ENCODE results near the gene FAR2. TPM values are rescaled to one million over a fixed set of nuclear protein-coding genes. Genes with fewer than 3 reads are reported as not detected.

The FAR2 gene
- total RNA-seq, 2 donors from 2014 or later, result 42.5 to 96.7 TPM

DNA sequence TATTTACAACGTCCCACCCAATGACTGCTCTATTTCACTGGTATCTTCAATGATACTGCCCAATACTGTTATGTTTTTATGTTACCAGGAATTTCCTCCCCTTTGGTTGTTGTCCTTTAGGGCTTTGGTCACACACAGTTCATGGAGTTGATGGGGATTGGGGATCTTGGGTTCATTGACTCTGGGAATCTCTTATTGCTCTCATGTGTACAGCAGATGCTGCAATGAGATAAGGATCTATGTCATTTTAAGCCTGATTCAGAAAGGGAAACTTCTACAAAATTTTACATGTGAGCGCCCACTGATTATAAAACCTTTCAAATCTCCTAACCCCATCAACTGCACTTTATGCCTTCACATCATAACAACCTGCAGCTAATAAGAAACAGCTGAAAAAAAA lies 67.2 kb downstream of the FAR2 start:
- no peak for DNase-seq
- Mint-ChIP-seq H3K9me3 (peaks cover 7% of the 10 kb centered on the region), H3K4me3 (no peak overlapping the region), H3K36me3 (ENCODE audit: low read depth) (peaks cover 15% of the 10 kb centered on the region), H3K4me1 (no peaks in the 10 kb centered on the region), H3K27ac (no peak overlapping the region), H3K27me3 (ENCODE audit: insufficient read depth) (peaks cover 1% of the 10 kb centered on the region)
- no peaks in the 10 kb centered on the region for H3K36me3 ChIP-seq (ENCODE audit: control insufficient read depth, insufficient read depth, low read length)
- TF ChIP-seq, protein P1, sequence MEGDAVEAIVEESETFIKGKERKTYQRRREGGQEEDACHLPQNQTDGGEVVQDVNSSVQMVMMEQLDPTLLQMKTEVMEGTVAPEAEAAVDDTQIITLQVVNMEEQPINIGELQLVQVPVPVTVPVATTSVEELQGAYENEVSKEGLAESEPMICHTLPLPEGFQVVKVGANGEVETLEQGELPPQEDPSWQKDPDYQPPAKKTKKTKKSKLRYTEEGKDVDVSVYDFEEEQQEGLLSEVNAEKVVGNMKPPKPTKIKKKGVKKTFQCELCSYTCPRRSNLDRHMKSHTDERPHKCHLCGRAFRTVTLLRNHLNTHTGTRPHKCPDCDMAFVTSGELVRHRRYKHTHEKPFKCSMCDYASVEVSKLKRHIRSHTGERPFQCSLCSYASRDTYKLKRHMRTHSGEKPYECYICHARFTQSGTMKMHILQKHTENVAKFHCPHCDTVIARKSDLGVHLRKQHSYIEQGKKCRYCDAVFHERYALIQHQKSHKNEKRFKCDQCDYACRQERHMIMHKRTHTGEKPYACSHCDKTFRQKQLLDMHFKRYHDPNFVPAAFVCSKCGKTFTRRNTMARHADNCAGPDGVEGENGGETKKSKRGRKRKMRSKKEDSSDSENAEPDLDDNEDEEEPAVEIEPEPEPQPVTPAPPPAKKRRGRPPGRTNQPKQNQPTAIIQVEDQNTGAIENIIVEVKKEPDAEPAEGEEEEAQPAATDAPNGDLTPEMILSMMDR (conservative IDR thresholded peaks at IDR 0.05), result no peak
- no peaks in the 10 kb centered on the region for H3K9me3 ChIP-seq (ENCODE audit: control insufficient read depth, low read length)
- no peak overlapping the region for H3K4me3 ChIP-seq (ENCODE audit: low read length)
- no peak overlapping the region for H3K27ac ChIP-seq (ENCODE audit: low read depth, low read length)
- no peak overlapping the region for H3K9ac ChIP-seq (ENCODE audit: extremely low read depth, low read length, poor library complexity, severe bottlenecking)
- 88 to 97% methylated on average over 1 to 2 of the region's 2 CpGs for WGBS, 2 experiments (ENCODE audit: insufficient coverage in 1 of 2, insufficient read length in 1 of 2)
- H3K4me1 ChIP-seq (ENCODE audit: control insufficient read depth, insufficient read depth, low read length), result no peaks in the 10 kb centered on the region
- H3K27me3 ChIP-seq (ENCODE audit: control insufficient read depth, insufficient read depth, low read length, poor library complexity, severe bottlenecking), result no peaks in the 10 kb centered on the region

DNA sequence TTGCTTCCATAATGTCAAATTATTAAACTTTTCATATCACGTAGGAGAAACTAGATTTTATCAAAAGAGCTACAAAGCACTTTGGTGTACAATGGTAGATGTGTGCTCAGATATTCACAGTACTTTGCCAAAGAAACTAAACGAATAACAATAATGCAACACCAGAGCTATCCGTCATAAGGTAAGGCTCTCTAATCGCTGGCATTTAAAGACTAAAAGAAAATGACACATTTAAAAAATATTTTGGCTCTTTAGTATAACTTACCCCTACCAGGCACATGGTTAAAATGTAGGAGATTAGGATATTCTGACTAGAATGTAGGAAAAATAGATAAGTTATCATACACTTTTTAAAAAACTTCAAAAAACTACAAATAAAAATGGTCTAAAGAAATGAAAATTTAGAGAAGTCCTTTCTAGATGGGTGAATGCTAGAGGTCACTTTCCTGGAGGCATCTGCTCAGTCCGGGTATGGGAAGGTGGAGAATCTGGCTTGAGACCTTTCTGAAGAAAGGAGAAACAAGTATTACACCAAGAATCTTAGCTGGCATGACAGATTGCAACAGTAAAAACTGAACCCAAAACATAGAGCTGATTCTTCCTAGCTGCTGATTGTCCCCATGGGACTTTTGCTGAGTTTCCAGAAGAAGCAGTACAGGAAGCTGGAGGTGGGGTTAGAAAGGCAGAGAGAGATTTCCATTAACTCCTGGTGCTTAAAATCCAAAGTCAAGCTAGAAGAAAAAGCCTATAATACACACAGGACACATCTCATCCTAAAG lies 67.9 kb downstream of the FAR2 start:
- H3K27ac ChIP-seq (ENCODE audit: low read depth, low read length), result no peak overlapping the region
- TF ChIP-seq, protein P1 (conservative IDR thresholded peaks at IDR 0.05), result no peak
- H3K27me3 Mint-ChIP-seq (ENCODE audit: insufficient read depth), result peaks cover 1% of the 10 kb centered on the region
- H3K9me3 ChIP-seq (ENCODE audit: control insufficient read depth, low read length), result no peaks in the 10 kb centered on the region
- H3K4me3 ChIP-seq (ENCODE audit: low read length), result no peak overlapping the region
- no peaks in the 10 kb centered on the region for H3K27me3 ChIP-seq (ENCODE audit: control insufficient read depth, insufficient read depth, low read length, poor library complexity, severe bottlenecking)
- peaks cover 19% of the 10 kb centered on the region for H3K36me3 Mint-ChIP-seq (ENCODE audit: low read depth)
- no peak overlapping the region for H3K4me3 Mint-ChIP-seq
- 74 to 100% methylated on average over 1 to 5 of the region's 5 CpGs for WGBS, 2 experiments (ENCODE audit: insufficient coverage in 1 of 2, insufficient read length in 1 of 2)
- no peak for DNase-seq
- no peaks in the 10 kb centered on the region for H3K4me1 Mint-ChIP-seq
- no peak overlapping the region for H3K9ac ChIP-seq (ENCODE audit: extremely low read depth, low read length, poor library complexity, severe bottlenecking)
- H3K9me3 Mint-ChIP-seq, result peaks cover 10% of the 10 kb centered on the region
- H3K36me3 ChIP-seq (ENCODE audit: control insufficient read depth, insufficient read depth, low read length), result no peaks in the 10 kb centered on the region
- H3K4me1 ChIP-seq (ENCODE audit: control insufficient read depth, insufficient read depth, low read length), result no peaks in the 10 kb centered on the region
- H3K27ac Mint-ChIP-seq, result no peak overlapping the region

DNA sequence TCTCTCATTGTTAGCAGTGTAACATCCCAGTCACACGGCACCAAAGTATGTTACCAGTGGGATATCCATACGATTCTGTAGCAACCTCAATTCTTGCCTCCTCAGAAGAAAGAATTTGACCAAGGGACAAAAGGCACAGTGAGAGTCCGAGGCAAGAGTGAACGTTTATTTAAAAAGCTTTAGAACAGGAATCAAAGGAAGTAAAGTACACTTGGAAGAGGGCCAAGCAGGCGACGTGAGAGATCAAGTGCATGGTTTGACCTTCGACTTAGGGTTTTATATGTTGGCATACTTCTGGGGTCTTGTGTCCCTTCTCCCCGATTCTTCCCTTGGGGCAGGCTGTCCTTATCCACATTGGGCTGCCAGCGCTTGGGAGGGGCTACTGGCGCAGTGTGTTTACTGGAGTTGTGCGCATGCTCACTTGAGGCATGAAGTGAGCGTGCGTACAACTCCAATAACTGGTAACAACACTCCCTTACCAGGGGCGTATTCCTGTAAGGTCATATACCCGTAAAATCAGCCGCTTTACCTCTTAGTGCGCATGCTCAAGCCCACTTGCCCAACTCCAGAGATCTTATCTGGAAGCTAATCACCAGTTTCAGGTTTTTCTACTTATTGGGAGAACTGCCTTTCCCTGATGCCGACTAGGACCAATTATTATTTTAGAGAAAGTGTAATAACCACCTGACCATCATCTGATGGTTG lies 71.7 kb downstream of the FAR2 start:
- Mint-ChIP-seq H3K27ac (no peak overlapping the region), H3K27me3 (ENCODE audit: insufficient read depth) (no peaks in the 10 kb centered on the region), H3K9me3 (peaks cover 15% of the 10 kb centered on the region), H3K36me3 (ENCODE audit: low read depth) (peaks cover 25% of the 10 kb centered on the region), H3K4me3 (no peak overlapping the region), H3K4me1 (peaks cover 21% of the 10 kb centered on the region)
- 93% methylated on average over 18 of the region's 18 CpGs for WGBS, 2 experiments (ENCODE audit: insufficient coverage in 1 of 2, insufficient read length in 1 of 2)
- Histone ChIP-seq H3K4me1 (ENCODE audit: control insufficient read depth, insufficient read depth, low read length) (peaks cover 7% of the 10 kb centered on the region), H3K27ac (ENCODE audit: low read depth, low read length) (no peak overlapping the region), H3K36me3 (ENCODE audit: control insufficient read depth, insufficient read depth, low read length) (no peaks in the 10 kb centered on the region), H3K9me3 (ENCODE audit: control insufficient read depth, low read length) (no peaks in the 10 kb centered on the region), H3K4me3 (ENCODE audit: low read length) (no peak overlapping the region), H3K9ac (ENCODE audit: extremely low read depth, low read length, poor library complexity, severe bottlenecking) (no peak overlapping the region), H3K27me3 (ENCODE audit: control insufficient read depth, insufficient read depth, low read length, poor library complexity, severe bottlenecking) (no peaks in the 10 kb centered on the region)
- TF ChIP-seq, protein P1 (conservative IDR thresholded peaks at IDR 0.05), result no peak
- DNase-seq, result no peak
